IMR-90 (cell line): ENCODE data around the gene EHBP1. TPM values are rescaled to one million over a fixed set of nuclear protein-coding genes. Genes with fewer than 3 reads are reported as not detected.
A peak's percentile ranks its signal among the peaks of the same experiment; 100 is the strongest.

Experiments used
- ATAC-seq: fragments of 200-7000 bp; cut with Tn5 transposase; 2 replicates; pipeline ENCODE4 v1.9.1; 2020; ENCODE audit warnings: low read depth, mild to moderate bottlenecking, moderate library complexity
- BruUV-seq: library from RNA; stranded (reverse); fragments of 400-500 nt; replicated peaks from 2 replicates; lab custom pipeline; 2021; lab: Mats Ljungman, UMichigan
- CTCF ChIA-PET: fragments of 300-600 bp; formaldehyde crosslinking; extraction: SDS; loops from one replicate; lab custom pipeline; 2021; ENCODE audit warnings: antibody characterized with exemption; lab: Yijun Ruan, JAX
- POLR2A ChIA-PET: fragments of 300-600 bp; sonication (Branson Sonifier 250); formaldehyde crosslinking; loops from one replicate; lab custom pipeline; 2022; ENCODE audit warnings: antibody characterized with exemption; ENCODE audit not compliant: unreplicated experiment; lab: Charles Lee
- DNase-seq: peaks from one replicate; pipeline ENCODE4 v3.0.0; 2013
- H2AFZ ChIP-seq: replicated peaks from 2 replicates; pipeline ENCODE3; 2013; ENCODE audit warnings: low read length, mild to moderate bottlenecking; ENCODE audit not compliant: poor library complexity
- H2AK5ac ChIP-seq: 2 replicates; pipeline ENCODE4 v1.6.1; 2013; ENCODE audit warnings: low read depth, low read length, inconsistent platforms
- H2AK9ac ChIP-seq: replicated peaks from 2 replicates; pipeline ENCODE3; 2013; ENCODE audit warnings: mild to moderate bottlenecking, low read depth, low read length, moderate library complexity; ENCODE audit not compliant: poor library complexity
- H2BK120ac ChIP-seq: 2 replicates; pipeline ENCODE4 v1.6.1; 2013; ENCODE audit warnings: low read depth, low read length, inconsistent platforms
- H2BK15ac ChIP-seq: 3 replicates; pipeline ENCODE4 v1.6.1; 2013; ENCODE audit warnings: low read depth, low read length, inconsistent platforms
- H2BK20ac ChIP-seq: 2 replicates; pipeline ENCODE4 v1.6.1; 2013; ENCODE audit warnings: low read depth, mild to moderate bottlenecking, inconsistent platforms, low read length, moderate library complexity
- H2BK5ac ChIP-seq: 2 replicates; pipeline ENCODE4 v1.6.1; 2013; ENCODE audit warnings: mild to moderate bottlenecking, low read depth, low read length, inconsistent platforms; ENCODE audit not compliant: poor library complexity, severe bottlenecking
- H3K14ac ChIP-seq: replicated peaks from 2 replicates; pipeline ENCODE4 v1.6.1; 2013; ENCODE audit warnings: low read depth, low read length, inconsistent platforms
- H3K18ac ChIP-seq: 2 replicates; pipeline ENCODE4 v1.6.1; 2013; ENCODE audit warnings: low read depth, low read length, control low read depth
- H3K23ac ChIP-seq: 2 replicates; pipeline ENCODE4 v1.6.1; 2013; ENCODE audit warnings: low read depth, low read length, inconsistent platforms
- H3K27ac ChIP-seq: 2 replicates; pipeline ENCODE4 v1.5.1; 2013; ENCODE audit warnings: mild to moderate bottlenecking, control low read depth, low read length; ENCODE audit not compliant: insufficient read depth
- H3K27me3 ChIP-seq: 2 replicates; pipeline ENCODE4 v1.6.1; 2013; ENCODE audit warnings: low read length; ENCODE audit not compliant: control insufficient read depth, insufficient read depth
- H3K36me3 ChIP-seq: 2 replicates; pipeline ENCODE4 v1.6.1; 2013; ENCODE audit warnings: low read length, mixed read lengths; ENCODE audit not compliant: control insufficient read depth, insufficient read depth
- H3K4ac ChIP-seq: 2 replicates; pipeline ENCODE4 v1.6.1; 2013; ENCODE audit warnings: low read depth, low read length, inconsistent platforms
- H3K4me1 ChIP-seq: 2 replicates; pipeline ENCODE4 v1.6.1; 2013; ENCODE audit warnings: low read length, mixed read lengths; ENCODE audit not compliant: control insufficient read depth, insufficient read depth
- H3K4me2 ChIP-seq: 2 replicates; pipeline ENCODE4 v1.6.1; 2013; ENCODE audit warnings: low read depth, mild to moderate bottlenecking, control low read depth, low read length, moderate library complexity
- H3K4me3 ChIP-seq: 2 replicates; pipeline ENCODE4 v1.5.1; 2013; ENCODE audit warnings: low read depth, mild to moderate bottlenecking, control low read depth, low read length, moderate library complexity; ENCODE audit not compliant: insufficient read depth
- H3K56ac ChIP-seq: 2 replicates; pipeline ENCODE4 v1.6.1; 2013; ENCODE audit warnings: low read length, inconsistent platforms; ENCODE audit not compliant: insufficient read depth; ENCODE audit errors: extremely low read depth
- H3K79me1 ChIP-seq, 2 experiments: 2 replicates each; pipeline ENCODE4 v1.6.1; 2013; ENCODE audit warnings: low read length in 2 of 2, inconsistent platforms in 1 of 2, low read depth in 1 of 2
- H3K9ac ChIP-seq: 2 replicates; pipeline ENCODE4 v1.6.1; 2013; ENCODE audit warnings: low read depth, low read length, control low read depth
- H3K9me1 ChIP-seq: 2 replicates; pipeline ENCODE4 v1.6.1; 2013; ENCODE audit warnings: low read length, inconsistent platforms; ENCODE audit not compliant: insufficient read depth
- H3K9me3 ChIP-seq: 2 replicates; pipeline ENCODE4 v1.6.1; 2013; ENCODE audit warnings: low read length; ENCODE audit not compliant: control insufficient read depth, insufficient read depth
- H4K20me1 ChIP-seq: 2 replicates; pipeline ENCODE4 v1.6.1; 2013; ENCODE audit warnings: low read length, inconsistent platforms; ENCODE audit not compliant: insufficient read depth
- H4K5ac ChIP-seq: 2 replicates; pipeline ENCODE4 v1.6.1; 2013; ENCODE audit warnings: mild to moderate bottlenecking, low read depth, low read length, control low read depth
- H4K8ac ChIP-seq, 2 experiments: 2 replicates each; pipeline ENCODE4 v1.6.1; 2013; ENCODE audit warnings: low read depth in 2 of 2, low read length in 2 of 2, control low read depth in 1 of 2, inconsistent platforms in 1 of 2
- H4K91ac ChIP-seq: 2 replicates; pipeline ENCODE4 v1.6.1; 2013; ENCODE audit warnings: low read depth, low read length, inconsistent platforms; ENCODE audit not compliant: insufficient read depth
- BHLHE40 ChIP-seq: fragments of 150-350 bp; IDR thresholded peaks from 2 replicates; pipeline ENCODE4 v1.6.1; 2016; ENCODE audit warnings: mild to moderate bottlenecking, low read depth, low read length
- MAFK ChIP-seq: IDR thresholded peaks from 2 replicates; pipeline ENCODE4 v1.6.1; 2012; ENCODE audit warnings: low read depth, low read length, improper control_type of control experiment
- RAD21 ChIP-seq: IDR thresholded peaks from 2 replicates; pipeline ENCODE4 v1.6.1; 2012; ENCODE audit warnings: low read length, improper control_type of control experiment
- RFX5 ChIP-seq: IDR thresholded peaks from 2 replicates; pipeline ENCODE4 v1.8.0; 2012; ENCODE audit warnings: low read depth, mild to moderate bottlenecking, low read length, moderate library complexity
- SMC3 ChIP-seq: fragments of 150-350 bp; IDR thresholded peaks from 2 replicates; pipeline ENCODE4 v1.6.1; 2016; ENCODE audit warnings: low read depth, mild to moderate bottlenecking, antibody characterized with exemption, low read length, moderate library complexity
- WGBS, 2 experiments: methylation state at CpG; one replicate each; pipeline versions ENCODE4 v1.1.5 to v1.1.7; 2013; ENCODE audit warnings: missing lambda C conversion rate in 2 of 2; ENCODE audit not compliant: insufficient read length in 1 of 2; ENCODE audit errors: extremely low coverage in 2 of 2; 5-methylcytosine and 5-hydroxymethylcytosine counted together
- dilution Hi-C: fragments of 300-500 bp; cut with HindIII; formaldehyde crosslinking; loops from one replicate; pipeline ENCODE4 v1.14.3; 2018; ENCODE audit warnings: low sequenced_read_pairs; ENCODE audit not compliant: unreplicated experiment
- in situ Hi-C: fragments of 300-500 bp; cut with MboI; formaldehyde crosslinking; loops from 3 replicates; pipeline ENCODE4 v1.14.3; 2019; ENCODE audit warnings: low sequenced_read_pairs, inconsistent platforms, mixed read lengths
- intact Hi-C: fragments of 100-400 bp; cut with micrococcal nuclease; formaldehyde crosslinking; loops from 2 replicates; pipeline ENCODE4 v1.10.0; 2022
- polyA plus RNA-seq, 3 experiments: library from polyadenylated mRNA; depleted of rRNA; stranded (reverse); fragments of >200 nt; gene quantifications; 2 replicates each; pipeline ENCODE4 v1.2.3, GENCODE V29; 2012; ENCODE audit warnings: low replicate concordance in 1 of 3
- total RNA-seq: library from RNA; depleted of rRNA; stranded (reverse); fragments of >200 nt; gene quantifications from 2 replicates; pipeline ENCODE4 v1.2.3, GENCODE V29; 2012
- TF ChIP-seq, protein P1 (sequence below): conservative IDR thresholded peaks from 2 replicates; pipeline ENCODE4 v1.5.1; 2012; ENCODE audit warnings: mild to moderate bottlenecking, low read depth, low read length, improper control_type of control experiment
- TF ChIP-seq, protein P2 (sequence below): fragments of 150-350 bp; IDR thresholded peaks from 2 replicates; pipeline ENCODE4 v1.6.1; 2017; ENCODE audit warnings: mild to moderate bottlenecking, antibody characterized with exemption, low read length, low read depth

Gene EHBP1
- total and polyA plus RNA-seq, 2 of the 4 experiments (the other 2 are of a cell fraction): 28.3 to 44.4 TPM

DNA sequence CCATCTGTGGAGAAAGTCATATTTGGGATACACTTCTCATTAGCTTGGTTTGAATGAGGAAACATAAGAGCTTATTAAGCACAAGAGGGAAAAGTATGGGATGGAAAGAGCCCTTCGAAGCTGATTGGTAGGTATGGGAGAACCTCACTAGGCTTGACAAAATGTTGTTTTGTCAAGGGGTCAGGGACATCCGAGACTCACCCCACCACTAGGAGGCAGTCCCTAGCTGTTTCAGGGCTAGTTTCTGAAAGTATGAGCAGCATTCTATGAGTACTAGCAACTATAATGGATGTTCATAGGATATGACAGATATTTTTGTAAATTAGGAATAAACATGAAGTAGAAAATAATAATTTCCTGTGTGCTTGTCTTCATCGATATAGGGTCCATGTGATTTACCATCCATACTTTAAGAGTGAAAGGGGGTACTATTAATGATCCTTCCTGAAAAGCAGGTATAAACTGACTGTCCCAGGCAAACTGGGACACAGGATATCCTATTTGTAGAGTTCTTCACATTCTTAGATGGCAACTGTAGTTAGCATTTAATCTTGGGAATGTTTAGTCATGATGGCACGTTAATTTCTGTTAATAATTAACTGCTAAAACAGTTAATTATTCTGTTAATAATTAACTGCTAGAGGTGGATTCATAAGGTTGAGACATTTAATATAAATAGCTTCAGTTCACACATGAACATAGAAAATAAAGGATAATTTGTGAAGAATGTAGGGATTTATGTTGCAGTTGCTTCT, 373.5 kb downstream of the EHBP1 start:
- H4K91ac ChIP-seq: no peak overlapping the region
- H2BK120ac ChIP-seq: no peak overlapping the region
- H3K27me3 ChIP-seq: peaks cover 5% of the 10 kb centered on the region; the same call in 1 of the 2 replicates
- no peaks in the 10 kb centered on the region for H3K79me1 ChIP-seq
- no CpG with 5 or more reads among the region's 4 CpGs for WGBS, 2 experiments
- H3K9me3 ChIP-seq: no peaks in the 10 kb centered on the region
- no peak overlapping the region for H2AK9ac ChIP-seq
- H2BK20ac ChIP-seq: no peak overlapping the region
- intact Hi-C loops (loop anchor here (5.0 kb wide), 1 partner anchor 408 kb away; no protein-coding TSS in a partner anchor), in situ Hi-C loops (no loop called here), dilution Hi-C loops (no loop called here)
- H3K9me1 ChIP-seq: no peaks in the 10 kb centered on the region
- TF ChIP-seq, protein P1, sequence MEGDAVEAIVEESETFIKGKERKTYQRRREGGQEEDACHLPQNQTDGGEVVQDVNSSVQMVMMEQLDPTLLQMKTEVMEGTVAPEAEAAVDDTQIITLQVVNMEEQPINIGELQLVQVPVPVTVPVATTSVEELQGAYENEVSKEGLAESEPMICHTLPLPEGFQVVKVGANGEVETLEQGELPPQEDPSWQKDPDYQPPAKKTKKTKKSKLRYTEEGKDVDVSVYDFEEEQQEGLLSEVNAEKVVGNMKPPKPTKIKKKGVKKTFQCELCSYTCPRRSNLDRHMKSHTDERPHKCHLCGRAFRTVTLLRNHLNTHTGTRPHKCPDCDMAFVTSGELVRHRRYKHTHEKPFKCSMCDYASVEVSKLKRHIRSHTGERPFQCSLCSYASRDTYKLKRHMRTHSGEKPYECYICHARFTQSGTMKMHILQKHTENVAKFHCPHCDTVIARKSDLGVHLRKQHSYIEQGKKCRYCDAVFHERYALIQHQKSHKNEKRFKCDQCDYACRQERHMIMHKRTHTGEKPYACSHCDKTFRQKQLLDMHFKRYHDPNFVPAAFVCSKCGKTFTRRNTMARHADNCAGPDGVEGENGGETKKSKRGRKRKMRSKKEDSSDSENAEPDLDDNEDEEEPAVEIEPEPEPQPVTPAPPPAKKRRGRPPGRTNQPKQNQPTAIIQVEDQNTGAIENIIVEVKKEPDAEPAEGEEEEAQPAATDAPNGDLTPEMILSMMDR: peak; percentile 29
- TF ChIP-seq SMC3 (no peak), BHLHE40 (no peak), RAD21 (peak; percentile 23; the same call in 1 of the 2 replicates), RFX5 (no peak), MAFK (no peak)
- TF ChIP-seq, protein P2, sequence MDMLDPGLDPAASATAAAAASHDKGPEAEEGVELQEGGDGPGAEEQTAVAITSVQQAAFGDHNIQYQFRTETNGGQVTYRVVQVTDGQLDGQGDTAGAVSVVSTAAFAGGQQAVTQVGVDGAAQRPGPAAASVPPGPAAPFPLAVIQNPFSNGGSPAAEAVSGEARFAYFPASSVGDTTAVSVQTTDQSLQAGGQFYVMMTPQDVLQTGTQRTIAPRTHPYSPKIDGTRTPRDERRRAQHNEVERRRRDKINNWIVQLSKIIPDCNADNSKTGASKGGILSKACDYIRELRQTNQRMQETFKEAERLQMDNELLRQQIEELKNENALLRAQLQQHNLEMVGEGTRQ: no peak
- no peak overlapping the region for H3K9ac ChIP-seq
- H3K23ac ChIP-seq: no peak overlapping the region
- H3K4me3 ChIP-seq: no peak overlapping the region
- H2AFZ ChIP-seq: no peak overlapping the region
- no peak overlapping the region for H2BK5ac ChIP-seq
- H3K27ac ChIP-seq: no peak overlapping the region
- no peak overlapping the region for H4K8ac ChIP-seq
- ChIA-PET CTCF (interaction anchor here (0.6 to 1.2 kb wide), 2 partner anchors 9 to 113 kb away, joined by 3 read pairs; no protein-coding TSS in a partner anchor), POLR2A (no interaction called here)
- no peak overlapping the region for H2BK15ac ChIP-seq
- DNase-seq (no peak), ATAC-seq (no peak)
- H3K4me1 ChIP-seq: no peaks in the 10 kb centered on the region
- H4K5ac ChIP-seq: no peak overlapping the region
- H2AK5ac ChIP-seq: no peak overlapping the region
- BruUV-seq: no TSS peak
- H3K14ac ChIP-seq: no peak overlapping the region
- no peak overlapping the region for H3K56ac ChIP-seq
- no peak overlapping the region for H3K18ac ChIP-seq
- no peak overlapping the region for H3K4ac ChIP-seq
- H3K4me2 ChIP-seq: no peak overlapping the region
- H3K36me3 ChIP-seq: no peaks in the 10 kb centered on the region
- no peaks in the 10 kb centered on the region for H4K20me1 ChIP-seq
